ENCODE data around the gene PAM. TPM values are rescaled to one million over a fixed set of nuclear protein-coding genes. Genes with fewer than 3 reads are reported as not detected.
"Not testable (repeated sequence)": the region's sequence is repeated elsewhere in the genome, so short reads cannot be mapped to it uniquely, and the experiment has no call there.

Gene PAM
- total RNA-seq, 1 experiment from 2014 or later = 60.3 TPM

DNA sequence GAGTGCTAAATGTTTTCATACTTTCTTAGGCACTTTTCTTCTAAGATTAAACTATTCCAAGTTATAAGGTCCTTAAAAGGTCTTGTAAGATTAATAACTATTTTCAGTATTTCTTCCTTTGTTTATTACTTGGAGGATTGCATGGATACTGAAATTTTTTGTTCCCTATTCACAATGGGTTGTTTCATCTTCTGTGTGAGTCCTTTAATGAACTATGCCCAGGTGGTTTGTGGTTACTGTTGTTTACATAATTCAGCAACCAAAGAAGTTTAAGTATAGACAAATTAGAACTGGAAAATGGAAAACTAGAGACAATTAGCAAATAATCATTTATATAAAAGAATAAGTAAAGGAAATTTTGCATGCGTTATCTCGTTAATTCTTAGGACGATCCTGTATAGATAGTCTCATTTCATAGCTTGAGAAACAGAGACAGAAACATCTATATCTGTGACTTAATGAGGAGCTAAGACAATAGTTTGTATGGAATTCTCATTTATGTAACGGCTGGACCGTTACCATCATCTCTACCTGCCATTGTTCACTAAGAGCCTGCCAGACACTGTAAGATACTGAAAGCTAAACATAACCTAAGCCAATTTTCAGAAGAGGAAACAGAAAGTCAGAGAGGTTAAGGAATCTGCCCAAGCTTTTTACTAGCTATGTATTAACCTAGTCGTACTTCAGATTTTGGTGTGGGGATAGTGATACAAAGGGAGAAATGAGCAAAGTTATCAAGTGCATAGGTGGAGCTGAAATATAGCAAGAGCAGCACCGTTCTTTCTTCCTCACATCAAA, 148.2 kb downstream of the PAM start:
- DNase-seq (ENCODE audit: unreplicated experiment) = no peak

GRCh38 chr5:102905056-102905455, 150.0 kb downstream of the PAM start:
- H3K9me3 Mint-ChIP-seq (ENCODE audit: unreplicated experiment) = no peaks in the 10 kb centered on the region
- no peaks in the 10 kb centered on the region for H3K27me3 Mint-ChIP-seq (ENCODE audit: insufficient read depth, unreplicated experiment)
- H3K27ac Mint-ChIP-seq (ENCODE audit: low read depth, unreplicated experiment) = no peak overlapping the region
- no peak overlapping the region for H3K4me3 Mint-ChIP-seq (ENCODE audit: unreplicated experiment)
- POLR2A ChIA-PET = no interaction called here
- CTCF ChIA-PET = no interaction called here
- no peak for DNase-seq (ENCODE audit: unreplicated experiment)
- TF ChIP-seq CTCF (IDR thresholded peaks at IDR 0.05; ENCODE audit: unreplicated experiment) = no peak
- H3K36me3 Mint-ChIP-seq (ENCODE audit: insufficient read depth, unreplicated experiment) = no peaks in the 10 kb centered on the region
- H3K4me1 Mint-ChIP-seq (ENCODE audit: insufficient read depth, unreplicated experiment) = peaks cover 20% of the 10 kb centered on the region
- BruUV-seq (replicated peaks) = no TSS peak
- intact Hi-C loops (cut with micrococcal nuclease) = no loop called here

More for the DNA sequence above, 148.2 kb downstream of the PAM start:
- Mint-ChIP-seq H3K9me3 (ENCODE audit: unreplicated experiment) (no peaks in the 10 kb centered on the region), H3K27me3 (ENCODE audit: insufficient read depth, unreplicated experiment) (no peaks in the 10 kb centered on the region), H3K4me3 (ENCODE audit: unreplicated experiment) (no peak overlapping the region), H3K27ac (ENCODE audit: low read depth, unreplicated experiment) (no peak overlapping the region), H3K36me3 (ENCODE audit: insufficient read depth, unreplicated experiment) (no peaks in the 10 kb centered on the region), H3K4me1 (ENCODE audit: insufficient read depth, unreplicated experiment) (peaks cover 16% of the 10 kb centered on the region)
- CTCF ChIA-PET = interaction anchor here (1.0 kb wide), 1 partner anchor 20 kb away, joined by 3 read pairs; no protein-coding TSS in a partner anchor
- no peak for TF ChIP-seq CTCF (IDR thresholded peaks at IDR 0.05; ENCODE audit: unreplicated experiment)
- BruUV-seq (replicated peaks) = no TSS peak
- POLR2A ChIA-PET = no interaction called here
- intact Hi-C loops (cut with micrococcal nuclease) = no loop called here

DNA sequence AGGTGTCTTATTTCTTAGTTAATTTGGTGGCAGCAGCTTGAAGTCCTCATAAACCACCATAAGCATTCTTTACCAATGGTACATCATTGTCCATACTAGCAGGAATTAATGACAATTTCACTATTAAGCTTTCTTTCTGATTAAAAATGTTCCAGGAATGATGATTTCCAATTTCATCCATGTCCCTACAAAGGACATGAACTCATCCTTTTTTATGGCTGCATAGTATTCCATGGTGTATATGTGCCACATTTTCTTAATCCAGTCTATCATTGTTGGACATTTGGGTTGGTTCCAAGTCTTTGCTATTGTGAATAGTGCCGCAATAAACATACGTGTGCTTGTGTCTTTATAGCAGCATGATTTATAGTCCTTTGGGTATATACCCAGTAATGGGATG, 152.0 kb downstream of the PAM start:
- H3K27ac Mint-ChIP-seq (ENCODE audit: low read depth, unreplicated experiment); H3K36me3 Mint-ChIP-seq (ENCODE audit: insufficient read depth, unreplicated experiment); H3K27me3 Mint-ChIP-seq (ENCODE audit: insufficient read depth, unreplicated experiment); intact Hi-C loops (cut with micrococcal nuclease); BruUV-seq (replicated peaks); H3K9me3 Mint-ChIP-seq (ENCODE audit: unreplicated experiment); H3K4me3 Mint-ChIP-seq (ENCODE audit: unreplicated experiment); DNase-seq (ENCODE audit: unreplicated experiment): not testable (repeated sequence)
- CTCF ChIA-PET = interaction anchor here (0.6 kb wide), 1 partner anchor 50 kb away, joined by 3 read pairs; no protein-coding TSS in a partner anchor
- H3K4me1 Mint-ChIP-seq (ENCODE audit: insufficient read depth, unreplicated experiment) = peaks cover 30% of the 10 kb centered on the region
- POLR2A ChIA-PET = interaction anchor here (0.5 kb wide), 1 partner anchor 1353 kb away, joined by 3 read pairs; no protein-coding TSS in a partner anchor

DNA sequence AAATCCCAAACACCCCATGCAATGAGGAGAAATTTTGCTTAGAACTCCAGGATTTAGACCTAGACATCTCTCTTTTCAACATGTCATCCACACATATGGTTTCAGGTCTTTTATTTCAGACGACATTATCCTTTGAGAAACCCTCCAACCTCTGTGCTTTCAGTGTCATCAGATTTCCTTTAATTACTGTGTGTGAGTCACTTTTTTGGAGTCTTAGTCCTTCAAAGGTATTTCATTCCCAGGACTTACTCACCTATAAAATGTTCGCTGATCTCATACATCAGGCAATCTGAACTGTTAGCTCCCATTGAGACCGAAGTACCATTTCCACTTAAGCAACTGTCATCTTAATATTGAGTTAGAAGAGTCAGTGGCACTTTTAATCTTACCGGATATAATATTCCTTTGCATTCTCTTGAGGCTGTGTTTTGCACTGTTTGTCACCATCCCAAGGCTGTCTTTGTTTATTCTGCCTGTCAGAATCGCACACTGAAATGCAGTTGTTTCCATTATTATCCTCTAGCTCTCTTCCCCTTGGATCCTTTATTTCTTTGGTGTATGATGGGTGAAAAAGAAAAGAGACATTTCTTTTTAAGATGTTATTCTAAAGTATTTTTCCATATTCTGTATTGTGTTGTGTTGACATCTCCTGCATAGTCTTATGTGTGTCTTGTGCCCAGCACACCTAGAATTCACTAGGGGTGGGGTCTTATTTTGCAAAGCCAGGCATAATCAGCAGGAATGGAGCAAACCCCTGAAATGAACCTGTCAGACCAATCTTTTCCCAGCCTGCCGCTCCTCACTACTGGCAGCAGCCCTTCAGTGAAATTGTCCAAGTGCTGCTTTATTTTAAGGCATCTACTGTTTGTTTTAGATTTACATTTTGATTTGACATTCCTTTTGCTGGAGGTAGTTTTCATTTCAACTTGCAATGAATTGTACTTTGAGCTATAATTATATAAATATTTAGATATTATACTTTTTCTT, 155.4 kb downstream of the PAM start:
- H3K4me1 Mint-ChIP-seq (ENCODE audit: insufficient read depth, unreplicated experiment) = peaks cover 28% of the 10 kb centered on the region
- peak; percentile 61 for DNase-seq (ENCODE audit: unreplicated experiment)
- CTCF ChIA-PET = interaction anchor here (0.7 to 1.4 kb wide), 3 partner anchors 8 to 130 kb away, joined by 3 to 5 read pairs (median 3); no protein-coding TSS in a partner anchor

More for the DNA sequence above, 155.4 kb downstream of the PAM start:
- TF ChIP-seq CTCF (IDR thresholded peaks at IDR 0.05; ENCODE audit: unreplicated experiment) = no peak
- no peak overlapping the region for H3K27ac Mint-ChIP-seq (ENCODE audit: low read depth, unreplicated experiment)
- no peak overlapping the region for H3K4me3 Mint-ChIP-seq (ENCODE audit: unreplicated experiment)
- no peaks in the 10 kb centered on the region for H3K27me3 Mint-ChIP-seq (ENCODE audit: insufficient read depth, unreplicated experiment)
- H3K36me3 Mint-ChIP-seq (ENCODE audit: insufficient read depth, unreplicated experiment) = peaks cover 5% of the 10 kb centered on the region
- POLR2A ChIA-PET = interaction anchor here (0.6 to 1.5 kb wide), 5 partner anchors 11 to 210 kb away, joined by 3 to 5 read pairs (median 3); partner anchors contain the start of genes GIN1 and PPIP5K2
- intact Hi-C loops (cut with micrococcal nuclease) = no loop called here
- BruUV-seq (replicated peaks) = TSS peak; percentile 27
- no peaks in the 10 kb centered on the region for H3K9me3 Mint-ChIP-seq (ENCODE audit: unreplicated experiment)
